Measurements from ENCODE around the gene RBM38. TPM values are rescaled to one million over a fixed set of nuclear protein-coding genes. Genes with fewer than 3 reads are reported as not detected.
A peak's percentile ranks its signal among the peaks of the same experiment; 100 is the strongest.

Gene RBM38
- total RNA-seq, 1 experiment from 2014 or later: 39.2 TPM

- H3K4me3 ChIP-seq (ENCODE audit: low read depth, low read length): no peak overlapping the region
- H3K36me3 Mint-ChIP-seq (ENCODE audit: insufficient read depth, unreplicated experiment): no peaks in the 10 kb centered on the region
- ChIA-PET CTCF (interaction anchor here (0.7 kb wide), 1 partner anchor 54 kb away, joined by 3 read pairs; no protein-coding TSS in a partner anchor), POLR2A (no interaction called here)
- no peak overlapping the region for H3K27ac Mint-ChIP-seq (ENCODE audit: unreplicated experiment)
- H3K4me1 ChIP-seq: peaks cover 7% of the 10 kb centered on the region; the same call in 1 of the 2 replicates
- TF ChIP-seq, protein P1, sequence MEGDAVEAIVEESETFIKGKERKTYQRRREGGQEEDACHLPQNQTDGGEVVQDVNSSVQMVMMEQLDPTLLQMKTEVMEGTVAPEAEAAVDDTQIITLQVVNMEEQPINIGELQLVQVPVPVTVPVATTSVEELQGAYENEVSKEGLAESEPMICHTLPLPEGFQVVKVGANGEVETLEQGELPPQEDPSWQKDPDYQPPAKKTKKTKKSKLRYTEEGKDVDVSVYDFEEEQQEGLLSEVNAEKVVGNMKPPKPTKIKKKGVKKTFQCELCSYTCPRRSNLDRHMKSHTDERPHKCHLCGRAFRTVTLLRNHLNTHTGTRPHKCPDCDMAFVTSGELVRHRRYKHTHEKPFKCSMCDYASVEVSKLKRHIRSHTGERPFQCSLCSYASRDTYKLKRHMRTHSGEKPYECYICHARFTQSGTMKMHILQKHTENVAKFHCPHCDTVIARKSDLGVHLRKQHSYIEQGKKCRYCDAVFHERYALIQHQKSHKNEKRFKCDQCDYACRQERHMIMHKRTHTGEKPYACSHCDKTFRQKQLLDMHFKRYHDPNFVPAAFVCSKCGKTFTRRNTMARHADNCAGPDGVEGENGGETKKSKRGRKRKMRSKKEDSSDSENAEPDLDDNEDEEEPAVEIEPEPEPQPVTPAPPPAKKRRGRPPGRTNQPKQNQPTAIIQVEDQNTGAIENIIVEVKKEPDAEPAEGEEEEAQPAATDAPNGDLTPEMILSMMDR (IDR thresholded peaks at IDR 0.05; ENCODE audit: insufficient read depth in 1 of 2, low read depth in 1 of 2, low read length in 1 of 2, severe bottlenecking in 1 of 2, unreplicated experiment in 1 of 2): no peak
- H3K27me3 ChIP-seq (replicated peaks; ENCODE audit: control insufficient read depth, insufficient read depth, low read length): no peaks in the 10 kb centered on the region; the same call in none of the 2 replicates
- H3K9me3 Mint-ChIP-seq (ENCODE audit: unreplicated experiment): no peaks in the 10 kb centered on the region
- no peaks in the 10 kb centered on the region for H3K36me3 ChIP-seq (ENCODE audit: control insufficient read depth, insufficient read depth, low read length)
- H3K4me1 Mint-ChIP-seq (ENCODE audit: low read depth, unreplicated experiment): no peaks in the 10 kb centered on the region
- intact Hi-C loops (cut with micrococcal nuclease; ENCODE audit: unreplicated experiment): no loop called here
- H3K4me3 Mint-ChIP-seq (ENCODE audit: unreplicated experiment): no peak overlapping the region
- no peak for DNase-seq
- peaks cover 9% of the 10 kb centered on the region for H3K27me3 Mint-ChIP-seq (ENCODE audit: insufficient read depth, unreplicated experiment)
- no peaks in the 10 kb centered on the region for H3K9me3 ChIP-seq
- BruUV-seq (replicated peaks): no TSS peak
These were observed 46.6 kb downstream of the RBM38 start for GRCh38 chr20:57437672-57438330.

DNA sequence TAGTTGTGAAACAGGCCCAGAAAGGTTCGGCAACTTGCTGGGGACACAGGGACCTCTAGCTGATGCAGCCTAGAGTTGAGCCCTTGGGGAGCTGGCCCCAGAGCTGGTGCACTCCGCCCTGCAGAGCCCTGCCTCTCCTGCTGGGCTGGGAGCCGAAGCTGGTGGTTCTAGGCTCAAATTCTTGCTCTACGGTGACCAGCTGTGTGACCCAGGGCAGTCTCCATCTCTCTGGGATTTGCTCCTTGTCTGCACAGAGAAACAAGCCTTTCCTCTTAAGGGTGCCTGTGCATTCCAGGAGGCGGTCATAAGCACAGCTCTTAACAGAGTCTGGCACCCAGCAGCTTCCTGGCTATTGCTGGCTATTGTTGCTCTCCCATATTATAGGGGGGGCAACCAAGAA lies 47.4 kb downstream of the RBM38 start:
- Mint-ChIP-seq H3K27ac (ENCODE audit: unreplicated experiment) (no peak overlapping the region), H3K27me3 (ENCODE audit: insufficient read depth, unreplicated experiment) (peaks cover 5% of the 10 kb centered on the region), H3K4me1 (ENCODE audit: low read depth, unreplicated experiment) (no peaks in the 10 kb centered on the region), H3K4me3 (ENCODE audit: unreplicated experiment) (no peak overlapping the region), H3K36me3 (ENCODE audit: insufficient read depth, unreplicated experiment) (no peaks in the 10 kb centered on the region), H3K9me3 (ENCODE audit: unreplicated experiment) (no peaks in the 10 kb centered on the region)
- CTCF ChIA-PET: interaction anchor here (0.7 kb wide), 1 partner anchor 9 kb away, joined by 3 read pairs; no protein-coding TSS in a partner anchor
- TF ChIP-seq, protein P1 (IDR thresholded peaks at IDR 0.05; ENCODE audit: insufficient read depth in 1 of 2, low read depth in 1 of 2, low read length in 1 of 2, severe bottlenecking in 1 of 2, unreplicated experiment in 1 of 2): no peak
- intact Hi-C loops (cut with micrococcal nuclease; ENCODE audit: unreplicated experiment): no loop called here
- H3K36me3 ChIP-seq (ENCODE audit: control insufficient read depth, insufficient read depth, low read length): no peaks in the 10 kb centered on the region
- H3K27me3 ChIP-seq (replicated peaks; ENCODE audit: control insufficient read depth, insufficient read depth, low read length): no peaks in the 10 kb centered on the region; the same call in none of the 2 replicates
- peak in 1 of 2 experiments; percentile 41 for DNase-seq
- POLR2A ChIA-PET: no interaction called here
- peaks cover 7% of the 10 kb centered on the region; the same call in 1 of the 2 replicates for H3K4me1 ChIP-seq
- BruUV-seq (replicated peaks): no TSS peak
- H3K9me3 ChIP-seq: no peaks in the 10 kb centered on the region
- H3K4me3 ChIP-seq (ENCODE audit: low read depth, low read length): no peak overlapping the region

DNA sequence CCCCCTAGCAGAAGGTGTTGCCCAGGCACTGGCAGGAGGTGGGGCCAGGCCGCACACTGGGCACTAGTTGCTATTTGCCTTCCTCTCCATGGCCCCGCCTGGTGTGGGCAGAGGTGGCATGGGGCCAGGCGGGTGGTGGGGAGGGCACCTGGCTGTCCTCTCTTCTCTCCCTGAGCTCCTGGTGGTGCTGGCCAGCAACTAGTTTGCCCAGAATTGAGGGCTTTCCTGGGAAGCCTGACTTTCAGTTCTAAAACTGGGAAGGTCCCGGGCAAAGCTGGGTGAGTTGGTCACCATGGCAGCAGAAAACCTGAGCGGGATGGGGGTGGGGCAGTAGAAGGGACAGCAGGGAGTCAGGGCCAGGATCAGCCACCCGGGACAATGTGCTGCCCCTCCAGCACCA lies 48.2 kb downstream of the RBM38 start:
- H3K27me3 ChIP-seq (replicated peaks; ENCODE audit: control insufficient read depth, insufficient read depth, low read length): no peaks in the 10 kb centered on the region; the same call in none of the 2 replicates
- H3K36me3 ChIP-seq (ENCODE audit: control insufficient read depth, insufficient read depth, low read length): no peaks in the 10 kb centered on the region
- Mint-ChIP-seq H3K4me1 (ENCODE audit: low read depth, unreplicated experiment) (no peaks in the 10 kb centered on the region), H3K4me3 (ENCODE audit: unreplicated experiment) (no peak overlapping the region), H3K9me3 (ENCODE audit: unreplicated experiment) (no peaks in the 10 kb centered on the region), H3K27ac (ENCODE audit: unreplicated experiment) (no peak overlapping the region), H3K36me3 (ENCODE audit: insufficient read depth, unreplicated experiment) (no peaks in the 10 kb centered on the region), H3K27me3 (ENCODE audit: insufficient read depth, unreplicated experiment) (peaks cover 2% of the 10 kb centered on the region)
- H3K4me3 ChIP-seq (ENCODE audit: low read depth, low read length): no peak overlapping the region
- intact Hi-C loops (cut with micrococcal nuclease; ENCODE audit: unreplicated experiment): no loop called here
- no peak for DNase-seq
- POLR2A ChIA-PET: no interaction called here
- H3K9me3 ChIP-seq: no peaks in the 10 kb centered on the region
- TF ChIP-seq, protein P1 (IDR thresholded peaks at IDR 0.05; ENCODE audit: insufficient read depth in 1 of 2, low read depth in 1 of 2, low read length in 1 of 2, severe bottlenecking in 1 of 2, unreplicated experiment in 1 of 2): no peak
- BruUV-seq (replicated peaks): no TSS peak
- CTCF ChIA-PET: interaction anchor here (0.5 kb wide), 1 partner anchor 45 kb away, joined by 3 read pairs; no protein-coding TSS in a partner anchor
- H3K4me1 ChIP-seq: peaks cover 7% of the 10 kb centered on the region; the same call in 1 of the 2 replicates

All from Caco-2 (cell line).